NCI-H774 (cell line): ENCODE data around the gene DDX27.
A peak's percentile ranks its signal among the peaks of the same experiment; 100 is the strongest.
"Not testable (repeated sequence)": the region's sequence is repeated elsewhere in the genome, so short reads cannot be mapped to it uniquely, and the experiment has no call there.

ENCODE experiments used
- DNase-seq: peaks from one replicate; lab custom pipeline; 2025; lab: John Stamatoyannopoulos, UW

DDX27 gene, protein sequence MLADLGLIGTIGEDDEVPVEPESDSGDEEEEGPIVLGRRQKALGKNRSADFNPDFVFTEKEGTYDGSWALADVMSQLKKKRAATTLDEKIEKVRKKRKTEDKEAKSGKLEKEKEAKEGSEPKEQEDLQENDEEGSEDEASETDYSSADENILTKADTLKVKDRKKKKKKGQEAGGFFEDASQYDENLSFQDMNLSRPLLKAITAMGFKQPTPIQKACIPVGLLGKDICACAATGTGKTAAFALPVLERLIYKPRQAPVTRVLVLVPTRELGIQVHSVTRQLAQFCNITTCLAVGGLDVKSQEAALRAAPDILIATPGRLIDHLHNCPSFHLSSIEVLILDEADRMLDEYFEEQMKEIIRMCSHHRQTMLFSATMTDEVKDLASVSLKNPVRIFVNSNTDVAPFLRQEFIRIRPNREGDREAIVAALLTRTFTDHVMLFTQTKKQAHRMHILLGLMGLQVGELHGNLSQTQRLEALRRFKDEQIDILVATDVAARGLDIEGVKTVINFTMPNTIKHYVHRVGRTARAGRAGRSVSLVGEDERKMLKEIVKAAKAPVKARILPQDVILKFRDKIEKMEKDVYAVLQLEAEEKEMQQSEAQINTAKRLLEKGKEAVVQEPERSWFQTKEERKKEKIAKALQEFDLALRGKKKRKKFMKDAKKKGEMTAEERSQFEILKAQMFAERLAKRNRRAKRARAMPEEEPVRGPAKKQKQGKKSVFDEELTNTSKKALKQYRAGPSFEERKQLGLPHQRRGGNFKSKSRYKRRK

DNA sequence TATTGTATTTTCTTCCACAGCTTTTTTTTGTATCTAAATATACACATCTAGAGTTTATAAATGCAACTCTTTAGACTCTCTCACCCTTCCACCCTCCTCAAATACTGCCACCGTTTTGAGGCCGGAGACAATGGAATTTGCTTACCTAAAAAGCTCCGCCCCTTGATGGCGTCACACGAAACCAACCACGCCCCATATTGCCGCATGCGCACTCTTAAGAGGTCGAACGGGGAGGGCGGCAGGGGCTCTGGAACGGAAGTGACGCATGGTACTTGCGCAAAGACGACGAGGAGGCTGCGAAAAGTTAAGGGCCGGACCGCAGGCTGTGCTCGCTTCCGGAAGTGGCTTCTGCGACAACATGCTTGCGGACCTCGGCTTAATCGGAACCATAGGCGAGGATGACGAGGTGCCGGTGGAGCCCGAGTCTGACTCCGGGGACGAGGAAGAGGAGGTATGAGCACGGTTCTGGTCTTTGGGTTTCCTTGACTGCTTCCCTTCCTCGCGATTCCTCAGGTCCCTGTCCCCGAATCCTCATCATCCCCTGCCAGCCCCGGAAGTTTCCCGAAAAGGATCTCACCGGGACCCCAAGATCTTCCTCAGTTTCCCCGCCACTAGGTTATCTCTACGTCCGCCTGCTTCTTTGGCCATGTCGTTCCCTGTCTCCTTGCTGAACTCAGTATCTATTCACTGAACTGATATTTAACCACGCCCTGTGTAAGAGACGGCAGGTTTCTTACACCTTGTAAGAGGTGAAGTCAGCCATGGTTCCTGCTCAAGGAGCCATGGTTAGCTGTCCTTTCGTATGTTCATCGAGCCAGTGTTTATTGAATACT lies at the start of gene DDX27:
Gene DDX27, plus strand, starts transcription at position 326 of the 833 bp plus-strand sequence. Its CDS starts 33 bp downstream, at position 359.
- peak; percentile 96 for DNase-seq

DNA sequence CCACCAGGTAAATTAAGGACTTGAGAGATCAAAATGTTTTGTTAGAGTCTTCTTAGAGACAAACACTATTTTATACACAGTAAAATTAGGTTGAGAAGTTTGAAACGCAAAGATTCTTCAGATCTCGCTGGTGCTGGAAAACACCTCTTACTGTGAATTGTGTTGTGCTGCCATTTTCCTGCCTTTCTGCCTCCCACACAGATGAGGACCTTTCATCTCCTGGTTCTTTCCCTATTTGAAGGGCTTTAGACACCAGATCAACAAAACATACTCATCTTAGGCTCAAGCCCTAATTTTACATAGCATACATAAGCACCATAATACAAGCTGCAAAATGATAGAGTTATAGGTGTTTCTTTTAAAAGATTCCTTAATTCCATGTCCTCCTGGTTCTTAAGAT lies 49.7 kb upstream of the DDX27 start:
- no peak for DNase-seq

DNA sequence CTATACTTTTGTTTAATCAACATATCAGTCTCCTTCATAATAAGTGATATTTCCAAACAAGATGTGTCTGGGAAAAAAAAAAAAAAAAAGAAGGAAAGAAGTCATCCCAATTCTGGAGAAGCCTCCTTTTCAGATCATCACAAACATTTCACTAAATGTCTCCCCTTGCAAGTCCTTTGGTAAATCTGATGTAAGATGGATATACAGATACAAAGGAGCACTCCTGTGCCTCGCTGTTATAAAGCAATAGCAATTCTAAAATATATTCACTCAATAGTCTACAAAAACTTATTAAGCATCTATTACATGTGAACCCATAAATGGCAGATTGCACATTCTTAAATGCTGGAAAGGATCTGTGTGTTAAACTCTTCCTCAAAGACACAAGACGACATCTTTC lies 48.5 kb upstream of the DDX27 start:
- DNase-seq: no peak

DNA sequence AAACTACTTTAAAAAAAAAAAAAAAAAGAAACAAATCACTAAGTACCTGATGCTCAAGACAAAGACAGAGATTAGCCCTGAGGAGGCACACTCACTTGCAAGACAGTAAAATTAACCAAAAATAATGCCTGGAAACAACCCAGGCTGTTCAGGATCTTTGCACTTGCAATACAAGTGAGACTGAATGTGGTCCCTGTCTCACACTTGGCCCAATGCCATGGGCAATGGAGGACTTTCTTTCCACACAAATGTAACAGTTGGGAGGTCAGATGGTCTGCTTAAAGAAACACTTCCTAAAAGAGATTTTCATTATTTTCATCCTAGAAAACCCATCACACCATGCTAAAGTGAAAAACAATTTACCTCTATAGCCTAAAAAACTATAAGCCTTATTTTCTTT lies 47.3 kb upstream of the DDX27 start:
- no peak for DNase-seq

DNA sequence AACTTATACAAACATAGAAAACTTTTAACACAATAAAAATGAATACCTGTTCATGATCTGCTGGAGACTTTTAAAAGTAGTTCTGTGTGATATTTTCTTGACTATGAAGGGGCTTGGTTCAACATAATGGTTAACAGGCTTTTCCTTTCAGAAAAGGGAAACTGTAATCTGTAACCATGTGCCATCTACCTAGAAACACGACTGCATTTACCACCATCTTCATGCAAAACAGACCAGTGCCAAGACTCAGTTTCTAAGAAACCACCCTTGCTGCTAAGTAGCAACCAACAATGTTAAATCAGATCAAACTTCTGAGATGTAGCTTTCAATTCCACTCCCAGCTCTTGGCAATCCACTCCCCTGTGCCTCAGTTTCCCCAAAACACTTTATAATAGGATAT lies 46.8 kb upstream of the DDX27 start:
- DNase-seq: no peak

DNA sequence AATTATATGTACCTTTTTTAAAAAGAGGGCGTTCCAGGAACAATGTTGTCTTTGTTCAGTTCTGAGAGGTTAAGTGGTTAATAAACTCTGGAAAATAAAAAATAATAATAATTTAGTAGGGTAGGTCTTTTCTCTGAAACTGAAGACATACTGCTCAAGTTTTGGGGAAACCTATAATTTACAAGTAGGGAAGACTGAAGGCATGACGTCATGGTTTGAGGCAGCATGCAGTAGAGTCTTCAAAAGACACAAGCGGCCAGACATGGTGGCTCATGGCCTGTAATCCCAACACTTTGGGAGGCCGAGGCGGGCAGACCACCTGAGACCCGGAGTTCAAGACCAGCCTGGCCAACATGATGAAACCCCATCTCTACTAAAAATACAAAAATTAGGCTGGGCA lies 45.0 kb upstream of the DDX27 start:
- no peak for DNase-seq

DNA sequence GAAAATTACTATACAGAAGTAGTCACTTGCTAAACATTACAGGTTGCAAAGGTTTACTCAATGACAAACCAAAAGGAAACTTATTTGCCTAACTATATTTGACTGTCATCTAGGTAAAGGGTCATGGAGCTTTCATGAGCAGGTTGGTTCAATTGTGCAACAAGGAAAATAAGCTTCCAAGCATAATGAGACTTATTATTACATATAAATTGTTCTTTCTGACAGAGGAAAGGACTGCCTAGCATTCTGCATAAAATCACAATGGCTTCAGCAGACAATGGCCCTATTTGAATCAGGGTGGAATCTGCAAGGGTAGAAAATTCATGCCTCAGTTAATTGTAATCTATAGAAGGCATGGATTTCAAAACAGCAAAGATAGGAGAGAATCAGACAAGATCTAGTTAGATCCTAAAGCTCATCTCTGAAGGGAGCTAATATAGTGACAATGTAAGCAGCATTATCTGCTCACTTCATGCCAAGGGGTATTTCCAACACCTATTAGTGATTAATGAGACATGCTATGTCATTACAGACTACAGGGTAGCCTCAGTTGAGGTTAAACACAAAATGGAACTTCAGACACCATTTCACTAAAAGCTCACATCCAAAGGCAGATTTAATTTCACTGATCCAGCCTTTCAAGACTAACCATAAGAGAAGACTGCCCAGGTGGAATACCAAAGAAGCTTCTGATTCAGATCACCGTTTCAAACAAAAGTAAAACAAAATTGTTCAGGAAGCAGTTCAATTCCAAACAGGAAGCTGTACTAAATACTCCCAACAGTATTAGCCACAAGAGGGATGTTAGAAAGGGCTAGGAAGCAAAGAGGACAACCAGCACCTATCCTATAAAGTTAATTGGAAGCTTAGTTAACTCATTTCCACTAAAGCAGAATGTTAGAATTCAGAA lies 39.6 kb upstream of the DDX27 start:
- DNase-seq: no peak

DNA sequence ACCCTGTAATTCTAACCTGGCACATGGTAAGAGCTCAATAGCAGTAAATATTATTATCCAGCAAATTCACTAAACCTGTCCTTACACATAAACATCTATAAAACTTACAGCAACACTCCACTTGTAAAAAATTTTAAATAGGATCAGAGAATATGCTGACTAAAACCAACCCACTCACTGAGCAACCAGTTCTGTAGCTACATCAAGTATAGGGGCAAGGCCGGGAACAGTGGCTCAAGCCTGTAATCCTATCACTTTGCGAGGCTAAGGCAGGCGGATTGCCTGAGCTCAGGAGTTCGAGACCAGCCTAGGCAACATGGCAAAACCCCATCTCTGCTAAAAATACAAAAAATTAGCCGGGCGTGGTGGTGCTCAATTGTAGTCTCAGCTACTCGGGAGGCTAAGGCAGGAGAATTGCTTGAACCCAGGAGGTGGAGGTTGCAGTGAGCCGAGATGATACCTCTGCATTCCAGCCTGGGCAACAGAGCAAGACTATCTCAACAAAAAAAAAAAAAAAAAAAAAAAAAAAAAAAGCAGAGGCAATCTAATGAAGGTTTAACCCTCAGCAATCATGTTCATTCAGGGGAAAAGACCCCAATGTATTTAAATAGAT lies 37.8 kb upstream of the DDX27 start:
- DNase-seq: no peak

DNA sequence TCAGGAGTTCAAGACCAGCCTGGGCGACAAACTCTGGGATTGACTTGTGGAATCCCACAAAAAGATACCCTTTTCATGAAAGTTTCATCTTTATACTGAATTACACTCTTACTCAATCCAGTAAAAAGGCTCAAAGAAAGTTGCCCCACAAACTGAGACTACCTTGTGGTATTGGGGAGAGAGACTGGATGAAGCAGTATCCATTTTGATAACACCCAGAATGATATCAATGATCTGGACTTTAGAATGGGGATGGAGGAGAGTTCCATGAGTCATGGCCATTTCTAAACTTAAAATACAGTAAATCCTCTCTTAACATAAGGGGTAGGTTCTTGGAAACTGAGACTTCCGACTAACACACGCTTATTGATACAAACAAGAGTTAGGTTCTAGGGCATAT lies 35.8 kb upstream of the DDX27 start:
- no peak for DNase-seq

DNA sequence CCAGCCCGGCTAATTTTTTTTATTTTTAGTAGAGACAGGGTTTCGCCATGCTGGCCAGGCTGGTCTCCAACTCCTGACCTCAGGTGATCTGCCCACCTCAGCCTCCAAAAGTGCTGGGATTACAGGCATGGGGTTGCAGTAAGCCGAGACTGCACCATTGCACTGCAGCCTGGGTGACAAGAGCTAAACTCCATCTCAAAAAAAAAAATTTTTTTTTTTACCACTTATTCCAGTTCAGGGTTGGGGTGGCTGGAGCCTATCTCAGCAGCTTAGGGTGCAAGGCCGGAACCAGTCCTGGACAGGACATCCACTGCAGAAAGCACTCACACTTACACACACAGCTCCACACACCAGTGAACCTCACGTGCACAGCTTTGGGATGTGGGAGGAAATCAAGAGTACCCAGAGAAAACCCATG lies 35.1 kb upstream of the DDX27 start:
- DNase-seq: not testable (repeated sequence)

DNA sequence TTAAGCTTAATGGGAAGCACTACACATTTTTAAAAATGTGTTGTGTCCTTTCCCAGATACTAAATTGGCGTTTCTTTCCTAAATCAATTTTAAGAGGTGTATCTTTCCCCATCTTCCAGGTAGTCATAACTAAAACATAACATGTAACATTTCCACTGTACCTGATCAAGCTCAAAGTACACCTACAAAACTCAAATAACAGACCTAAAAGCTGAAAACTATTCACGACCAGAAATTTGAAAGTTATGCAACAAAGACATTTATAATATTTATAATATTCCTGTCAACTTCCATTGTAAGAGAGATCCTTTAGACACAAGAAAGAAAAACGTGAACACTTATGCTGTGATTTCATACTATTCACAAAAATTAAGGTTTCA lies 34.5 kb upstream of the DDX27 start:
- no peak for DNase-seq

DNA sequence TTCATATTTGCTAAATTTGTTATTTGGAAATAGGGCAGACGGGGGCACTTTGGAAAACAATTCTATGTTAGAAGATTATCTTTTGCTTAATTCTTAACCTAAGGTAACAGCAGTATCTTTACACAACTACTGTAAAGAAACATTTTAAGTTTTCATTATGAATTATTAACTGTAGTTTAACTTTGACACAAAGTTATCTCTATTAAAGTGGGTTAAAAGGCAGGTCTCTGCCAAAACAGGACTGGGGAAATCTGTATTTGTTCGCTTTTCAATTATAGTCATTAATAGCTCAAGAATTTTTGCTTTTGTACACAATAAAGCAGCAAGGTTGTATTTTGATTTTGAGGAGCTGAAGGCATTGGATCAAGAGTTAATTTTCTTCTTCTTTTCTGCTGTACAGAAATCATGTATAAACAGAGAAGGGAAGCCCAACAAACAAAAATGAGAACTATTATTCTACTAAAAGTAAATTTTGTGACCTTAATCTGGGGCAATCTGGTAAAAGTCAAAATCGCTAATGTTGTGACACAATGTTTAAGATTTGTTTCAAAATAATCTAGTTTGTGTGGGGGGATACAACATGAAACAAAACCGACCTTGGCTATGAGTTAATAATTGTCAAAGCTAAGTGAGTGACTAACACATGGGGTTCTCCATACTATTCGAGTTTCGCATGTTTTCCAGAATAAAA lies 34.0 kb upstream of the DDX27 start:
- DNase-seq: no peak

DNA sequence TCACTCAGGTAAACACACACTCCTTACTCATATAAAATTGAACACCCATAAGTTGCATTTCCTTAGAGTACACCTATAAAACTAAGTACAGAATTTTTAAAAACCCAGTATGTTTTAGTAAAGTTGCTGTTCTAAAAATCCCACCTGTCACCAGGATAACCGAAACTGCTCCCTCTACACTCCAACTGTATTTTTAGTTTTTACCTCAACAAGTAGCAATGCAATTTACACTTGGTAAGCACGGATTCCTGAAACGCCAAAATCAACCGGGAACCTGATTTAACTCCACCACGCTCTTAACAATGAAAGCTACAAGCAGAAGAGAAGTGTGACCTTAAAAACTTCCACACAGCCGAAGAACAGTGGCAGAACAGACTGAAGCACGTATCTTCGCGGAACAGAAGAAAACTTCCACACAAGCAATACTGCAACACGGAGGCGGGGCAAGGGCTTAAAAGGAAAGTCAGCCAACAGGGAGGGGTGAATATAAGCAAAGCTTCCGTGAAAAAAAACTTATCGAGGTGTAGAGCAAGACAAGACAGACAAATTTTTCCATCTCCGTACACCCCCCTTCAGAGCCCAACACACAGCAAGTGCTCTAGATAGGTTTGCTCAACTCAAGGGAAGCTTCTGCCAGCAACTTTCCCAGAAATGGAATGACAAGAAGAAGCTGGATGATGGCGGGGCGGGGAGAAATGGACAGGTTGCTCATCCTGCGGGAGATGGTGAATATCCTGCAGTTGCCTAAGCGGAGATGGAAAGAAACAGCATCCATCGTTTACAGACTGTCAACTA lies 32.5 kb upstream of the DDX27 start:
- no peak for DNase-seq

DNA sequence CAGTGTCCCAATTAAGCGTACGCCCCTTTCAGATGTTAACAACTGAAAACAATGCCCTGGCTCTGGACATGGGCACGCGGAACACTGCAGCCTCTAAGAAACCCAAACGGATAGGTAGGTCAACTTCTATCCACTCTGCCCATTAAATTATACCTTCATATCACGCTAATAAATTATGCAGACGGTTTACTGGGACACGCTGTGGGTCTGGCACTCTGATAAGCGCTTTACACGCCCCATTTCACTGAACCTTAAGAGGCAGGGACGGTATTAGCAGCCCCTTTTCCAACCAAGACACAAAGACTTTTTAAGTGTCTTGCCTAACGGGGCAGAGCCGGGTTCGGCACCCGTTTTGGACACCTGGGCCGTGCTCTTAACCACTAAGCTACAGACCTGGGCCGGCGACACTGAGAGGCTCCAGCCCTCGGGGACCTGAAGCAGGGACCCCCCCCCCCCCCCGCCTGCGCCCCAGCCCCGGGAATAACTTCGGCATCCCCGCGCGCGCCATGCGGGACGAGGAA lies 31.8 kb upstream of the DDX27 start:
- DNase-seq: no peak

DNA sequence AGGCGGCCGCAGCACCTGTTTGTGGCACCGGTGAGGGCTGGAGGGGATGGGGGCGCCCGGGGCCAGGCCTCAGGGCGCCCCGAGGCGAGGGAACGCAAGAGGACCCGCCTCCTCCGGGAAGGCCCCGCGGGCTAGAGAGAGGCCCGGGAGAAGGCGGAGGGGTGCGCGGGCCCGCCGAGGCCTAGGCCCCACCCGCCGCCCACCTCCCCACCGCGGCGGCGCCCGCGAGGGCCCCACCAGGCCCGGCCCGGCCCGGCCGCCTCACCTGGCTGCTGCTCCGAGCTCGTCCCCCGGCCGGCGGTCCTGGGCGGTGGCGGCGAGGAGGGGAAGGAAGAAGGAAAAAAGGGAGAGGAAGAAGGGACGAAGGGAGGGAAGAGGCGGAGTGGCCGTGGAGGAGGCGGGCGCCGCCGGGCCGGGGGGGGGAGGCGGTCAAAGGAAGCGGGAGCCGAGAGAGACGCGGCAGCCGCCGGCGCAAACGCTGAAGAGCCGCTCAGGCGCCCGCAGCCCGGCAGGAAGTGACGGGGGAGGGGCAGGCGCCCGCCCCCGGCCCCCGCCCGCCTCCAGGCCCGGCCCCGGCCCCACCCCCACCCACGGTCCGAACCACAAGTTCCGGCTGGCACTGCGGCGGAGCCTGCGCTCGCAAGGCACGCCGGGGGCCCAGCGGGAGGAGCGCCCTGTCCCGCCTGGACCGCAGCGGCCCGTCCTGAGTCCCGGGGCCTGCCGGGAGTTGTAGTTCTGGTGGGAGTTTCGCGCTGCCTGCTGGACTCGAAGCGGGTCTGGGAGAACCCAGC lies 31.2 kb upstream of the DDX27 start, which contains the start of gene STAU1:
Gene STAU1, minus strand, starts transcription at position 484 of the 791 bp plus-strand sequence. CDS start 22,133 bp downstream, outside the sequence.
- peak; percentile 96 for DNase-seq

DNA sequence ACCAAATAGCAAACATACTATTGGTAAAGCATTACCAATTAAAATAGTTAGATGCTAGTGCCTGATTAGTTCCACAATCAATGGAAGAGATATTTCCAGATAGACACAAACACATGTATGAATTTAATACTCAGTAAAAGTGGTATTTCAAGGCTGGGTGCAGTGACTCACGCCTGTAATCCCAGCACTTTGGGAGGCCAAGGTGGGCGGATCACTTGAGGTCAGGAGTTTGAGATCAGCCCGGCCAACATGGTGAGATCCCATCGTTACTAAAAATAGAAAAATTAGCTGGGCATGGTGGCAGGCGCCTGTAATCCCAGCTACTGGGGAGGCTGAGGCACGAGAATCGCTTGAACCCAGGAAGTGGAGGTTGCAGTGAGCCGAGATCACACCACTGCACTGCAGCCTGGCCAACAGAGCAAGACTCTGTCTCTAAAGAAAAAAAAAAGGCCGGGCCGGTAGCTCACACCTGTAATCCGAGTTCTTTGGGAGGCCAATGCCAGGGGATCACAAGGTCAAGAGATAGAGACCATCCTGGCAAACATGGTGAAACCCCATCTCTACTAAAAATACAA lies 26.2 kb upstream of the DDX27 start:
- DNase-seq: not testable (repeated sequence)

DNA sequence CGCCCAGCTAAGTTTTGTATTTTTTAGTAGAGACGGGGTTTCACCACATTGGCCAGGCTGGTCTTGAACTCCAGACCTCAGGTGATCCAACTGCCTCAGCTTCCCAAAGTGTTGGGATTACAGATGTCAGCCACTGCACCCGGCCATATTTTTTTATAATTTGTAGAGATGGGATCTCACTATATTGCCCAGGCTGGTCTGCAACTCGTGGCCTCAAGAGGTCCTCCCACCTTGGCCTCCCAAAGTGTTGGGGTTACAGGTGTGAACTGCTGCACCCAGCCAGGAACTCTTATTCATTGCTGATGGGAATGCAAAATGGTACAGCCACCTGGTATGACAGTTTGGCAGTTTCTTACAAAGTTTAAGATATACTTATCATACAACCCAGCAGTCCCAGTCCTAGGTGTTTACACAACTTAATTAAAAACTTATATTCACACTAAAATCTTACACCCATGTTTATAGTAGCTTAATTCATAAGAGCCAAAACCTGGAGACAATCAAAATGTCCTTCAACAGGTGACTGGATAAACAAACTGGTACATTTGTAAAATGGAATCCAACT lies 19.4 kb upstream of the DDX27 start:
- DNase-seq: no peak

DNA sequence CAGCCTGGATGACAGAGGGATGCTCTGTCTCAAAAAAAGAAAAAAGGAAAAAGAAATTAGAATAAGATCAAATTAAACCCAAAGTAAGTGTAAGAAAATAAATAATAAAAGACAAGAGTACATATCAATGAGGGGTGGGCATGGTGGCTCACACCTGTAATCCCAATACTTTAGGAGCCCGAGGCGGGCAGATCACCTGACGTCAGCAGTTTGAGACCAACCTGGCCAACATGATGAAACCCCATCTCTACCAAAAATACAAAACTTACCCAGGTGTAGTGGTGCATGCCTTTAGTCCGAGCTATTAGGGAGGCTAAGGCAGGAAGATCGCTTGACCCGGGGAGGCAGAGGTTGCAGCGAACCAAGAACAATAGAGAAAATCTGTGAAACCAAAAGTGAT lies 16.2 kb upstream of the DDX27 start:
- DNase-seq: no peak
